Stimulated activated CD4-positive, alpha-beta T cell treated with anti-CD3 and anti-CD28 coated beads, TNF-alpha, amount 100 ng/mL, for 24 hours (primary cell): ENCODE results near the gene BEND4.

Source experiments
- DNase-seq, 3 experiments: peaks; one replicate each; pipeline ENCODE4 v3.0.0-alpha.2; 2020; ENCODE audit warnings: low read depth in 3 of 3

The BEND4 gene

DNA sequence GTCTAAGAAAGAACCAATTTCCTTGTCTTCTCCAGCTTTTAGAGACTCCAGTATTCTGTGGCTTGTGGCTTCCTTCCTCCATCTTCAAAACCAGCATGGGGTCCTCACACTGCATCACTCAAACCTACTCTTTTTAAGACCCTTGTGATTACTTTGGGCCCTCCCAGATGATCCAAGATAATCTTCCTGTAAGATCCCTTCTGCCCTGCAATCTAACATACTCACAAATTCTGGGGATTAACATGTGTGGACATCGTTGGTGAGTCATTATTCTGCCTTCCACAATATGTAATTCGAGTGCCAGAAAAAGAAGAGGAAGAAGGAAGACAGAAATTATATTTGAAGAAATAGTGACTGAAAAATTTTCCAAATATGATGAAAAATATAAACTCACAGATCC, 47.9 kb downstream of the BEND4 start:
- no peak for DNase-seq

DNA sequence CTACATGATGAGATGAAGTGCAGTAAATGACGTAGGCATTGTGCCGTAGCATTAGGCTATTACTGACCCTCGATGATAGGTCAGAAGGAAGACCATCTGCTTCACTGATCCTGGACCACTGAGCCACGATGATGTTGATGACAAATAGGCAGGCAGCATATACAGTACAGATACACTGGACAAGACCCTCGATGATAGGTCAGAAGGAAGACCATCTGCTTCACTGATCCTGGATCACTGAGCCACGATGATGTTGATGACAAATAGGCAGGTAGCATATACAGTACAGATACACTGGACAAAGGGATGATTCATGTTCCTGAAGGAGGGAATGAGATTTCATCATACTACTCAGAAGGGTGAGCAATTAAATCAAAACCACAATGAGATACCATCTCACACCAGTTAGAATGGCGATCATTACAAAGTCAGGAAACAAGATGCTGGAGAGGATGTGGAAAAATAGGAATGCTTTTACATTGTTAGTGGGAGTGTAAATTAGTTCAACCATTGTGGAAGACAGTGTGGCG, 50.9 kb downstream of the BEND4 start:
- DNase-seq, result no peak

DNA sequence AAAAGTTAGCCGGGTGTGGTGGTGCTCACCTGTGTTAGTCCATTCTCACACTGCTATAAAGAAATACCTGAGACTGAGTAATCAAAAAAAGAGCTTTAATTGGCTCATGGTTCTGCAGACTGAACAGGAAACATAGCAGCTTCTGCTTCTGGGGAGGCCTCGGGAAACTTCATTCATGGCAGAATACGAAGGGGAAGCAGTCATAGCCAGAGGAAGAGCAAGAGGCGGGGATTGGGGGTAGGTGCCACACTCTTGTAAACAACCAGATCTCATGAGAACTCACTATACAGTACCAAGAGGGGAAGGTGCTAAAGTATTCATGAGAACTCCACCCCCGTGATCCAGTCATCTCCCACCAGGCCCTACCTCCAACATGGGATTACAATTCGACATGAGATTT, 64.1 kb downstream of the BEND4 start:
- no peak for DNase-seq

DNA sequence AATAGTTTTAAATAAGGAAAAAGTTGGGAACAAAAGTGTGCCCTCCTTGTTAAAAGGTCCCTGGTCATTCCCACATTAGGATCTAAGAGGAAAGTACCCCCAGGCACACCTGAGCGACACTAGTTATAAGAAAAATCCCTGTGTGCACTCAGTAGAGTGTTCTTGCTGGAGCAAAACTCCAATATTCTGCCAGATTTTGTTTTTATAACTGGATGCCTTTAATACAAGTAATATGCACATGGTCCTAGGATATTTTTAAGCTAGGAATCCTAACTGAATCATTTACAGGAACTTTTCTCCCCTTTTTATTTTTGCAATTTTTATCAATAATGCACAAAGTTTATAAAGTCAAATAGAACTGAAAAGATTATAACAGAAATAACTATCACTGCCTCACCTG, 68.6 kb downstream of the BEND4 start:
- DNase-seq, result no peak

DNA sequence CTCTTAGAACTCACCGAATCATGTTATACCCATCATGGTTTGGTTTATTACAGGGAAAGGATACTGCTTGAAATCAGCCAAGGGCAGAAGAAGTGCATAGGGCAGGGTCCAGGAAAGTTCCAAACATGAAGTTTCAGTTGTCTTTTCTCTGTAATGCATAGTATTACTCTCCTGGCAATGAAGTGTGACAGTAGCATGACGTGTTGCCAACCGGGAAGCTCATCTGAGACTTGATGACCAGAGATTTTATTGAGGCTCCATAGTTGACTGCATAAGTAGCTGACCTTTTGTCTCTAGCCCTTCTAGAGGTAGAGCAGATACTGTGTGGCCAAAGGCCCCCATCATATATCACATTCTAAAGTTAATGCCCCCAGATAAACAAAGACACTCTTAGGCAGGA, 72.1 kb downstream of the BEND4 start:
- no peak for DNase-seq

DNA sequence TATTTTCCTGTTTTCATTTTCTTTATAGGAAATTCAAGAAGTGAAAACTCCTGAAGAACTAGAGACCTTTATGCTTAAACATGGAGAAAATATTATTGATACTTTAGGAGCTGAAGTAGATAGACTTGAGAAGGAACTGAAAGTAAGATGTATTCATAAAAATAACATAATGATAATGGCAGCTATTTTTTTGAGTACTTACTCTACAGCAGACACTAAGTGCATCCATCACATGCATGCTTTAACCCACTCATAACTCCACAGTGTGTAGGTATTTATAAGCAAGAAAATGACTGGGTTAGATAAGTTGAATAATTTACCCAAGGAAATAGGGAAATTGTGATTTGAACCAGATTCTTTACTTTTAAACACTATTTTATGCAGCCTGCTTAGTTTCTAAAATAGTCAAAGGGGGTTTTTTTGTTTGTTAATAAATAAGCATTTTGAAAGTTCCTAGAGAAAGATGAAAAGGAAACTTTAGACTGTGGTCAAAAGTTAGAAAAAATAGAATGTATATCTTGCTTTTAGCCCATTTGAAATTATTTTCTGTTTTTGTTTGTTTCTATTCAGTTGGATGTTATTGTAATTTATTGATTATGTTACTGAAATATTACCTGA, 74.2 kb downstream of the BEND4 start:
- no peak for DNase-seq

DNA sequence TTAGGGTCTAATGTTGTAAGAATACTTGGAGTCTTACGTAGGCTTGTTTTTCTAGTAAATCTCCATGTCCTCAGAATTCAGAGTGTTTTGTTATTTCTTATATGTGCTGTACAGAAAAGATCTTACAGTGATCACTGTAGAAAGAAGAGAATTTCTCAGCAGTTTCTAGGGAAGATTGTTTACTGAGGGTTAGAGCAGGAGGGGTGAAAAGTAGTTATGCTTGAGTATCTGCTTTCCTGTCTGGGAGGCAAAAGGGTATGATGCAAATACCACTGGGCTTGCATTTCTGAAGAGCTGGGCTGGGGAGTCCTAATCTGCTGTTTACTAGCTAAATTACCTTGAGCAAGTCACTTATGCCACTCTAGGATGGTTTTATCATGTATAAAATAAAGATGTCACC, 78.2 kb downstream of the BEND4 start:
- no peak for DNase-seq

DNA sequence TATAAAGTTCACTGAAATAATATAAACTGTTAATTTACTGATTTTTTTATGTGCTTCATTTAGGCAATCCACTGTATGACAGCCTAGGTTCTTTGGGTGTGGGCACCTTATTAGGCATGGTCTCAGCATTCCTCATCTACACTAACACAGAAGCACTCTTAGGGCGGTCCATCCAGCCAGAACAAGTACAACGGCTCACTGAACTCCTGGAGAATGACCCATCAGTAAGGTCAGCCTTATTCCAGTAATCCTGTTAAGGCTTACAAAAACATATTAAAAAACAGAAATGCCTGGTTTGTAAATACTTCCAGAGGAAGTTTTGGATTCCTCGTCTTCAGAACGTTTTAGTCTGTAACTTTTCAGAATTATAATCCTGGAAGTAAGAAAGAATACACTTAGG, 82.0 kb downstream of the BEND4 start:
- no peak for DNase-seq

DNA sequence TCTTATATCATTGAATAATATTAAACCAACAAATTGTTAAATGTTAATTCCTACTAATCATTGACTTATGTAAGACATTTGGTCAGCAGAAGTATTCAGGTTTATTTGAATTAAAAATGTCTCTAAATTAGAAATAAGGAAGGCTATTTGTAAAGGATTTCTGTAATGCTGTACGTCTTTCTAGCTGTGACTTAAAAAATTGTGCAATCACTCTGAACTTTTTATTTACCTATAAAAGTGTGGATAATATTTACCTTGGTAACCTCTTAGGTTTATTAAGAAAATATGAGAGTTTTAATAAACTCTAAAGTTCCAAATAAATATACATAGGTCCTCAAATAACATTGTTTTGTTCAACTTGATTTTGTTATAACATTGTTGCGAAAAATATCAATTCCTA, 85.2 kb downstream of the BEND4 start:
- DNase-seq, result no peak

DNA sequence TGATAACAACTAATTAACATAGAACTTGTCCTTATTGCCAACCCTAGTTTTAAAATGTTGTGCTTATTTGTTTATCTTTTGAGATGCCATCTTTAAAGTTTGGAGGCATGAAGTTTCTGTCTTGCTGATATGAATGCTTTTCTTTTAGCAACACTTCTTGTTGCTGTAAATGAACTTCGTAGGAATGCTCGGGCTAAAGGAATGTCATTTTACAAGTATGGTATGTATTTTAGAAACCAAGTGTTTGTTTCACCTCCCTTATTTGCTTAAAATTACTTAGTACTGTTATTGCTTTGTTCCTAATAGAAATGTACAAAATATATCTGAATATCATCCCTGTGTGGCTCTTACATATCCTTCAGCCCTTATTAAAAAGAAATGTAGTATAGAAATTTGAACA, 86.1 kb downstream of the BEND4 start:
- DNase-seq, result no peak
